Prostate gland (tissue), 2 donors: ENCODE results near the gene FOXP1. TPM values are rescaled to one million over a fixed set of nuclear protein-coding genes. Genes with fewer than 3 reads are reported as not detected.

Experiments used
- DNase-seq: peaks from one replicate; pipeline ENCODE4 v3.0.0-alpha.2; 2019; ENCODE audit warnings: low spot score
- H3K27ac ChIP-seq, 2 donors: fragments of 200-600 bp; sonication (generic); 2 replicates each; pipeline ENCODE4 v1.5.1; 2017 to 2019
- H3K27me3 ChIP-seq: fragments of 200-600 bp; sonication (generic); replicated peaks from 2 replicates; pipeline ENCODE4 v1.5.1; 2019; ENCODE audit not compliant: insufficient read depth
- H3K36me3 ChIP-seq, 2 donors: fragments of 200-600 bp; sonication (generic); 1 replicate in 1 of 2; 2 replicates in 1 of 2; pipeline versions ENCODE4 v1.5.1 to v1.8.1; 2017 to 2019
- H3K4me1 ChIP-seq: fragments of 200-600 bp; sonication (generic); replicated peaks from 2 replicates; pipeline ENCODE4 v1.5.1; 2019
- H3K4me3 ChIP-seq, 2 donors: fragments of 200-600 bp; sonication (generic); 2 replicates each; pipeline ENCODE4 v1.5.1; 2017 to 2019
- H3K9me3 ChIP-seq: fragments of 200-600 bp; sonication (generic); 2 replicates; pipeline ENCODE4 v1.5.1; 2017
- POLR2A ChIP-seq: fragments of 450-650 bp; IDR thresholded peaks from one replicate; pipeline ENCODE4 v1.6.1; 2016; ENCODE audit warnings: antibody characterized with exemption, mild to moderate bottlenecking
- POLR2AphosphoS5 ChIP-seq: sonication (generic); formaldehyde crosslinking; IDR thresholded peaks from one replicate; pipeline ENCODE4 v1.6.1; 2017; ENCODE audit warnings: antibody characterized with exemption
- WGBS: methylation state at CpG from one replicate; pipeline ENCODE4 v1.1.5; 2018; 5-methylcytosine and 5-hydroxymethylcytosine counted together
- intact Hi-C: fragments of 100-400 bp; cut with DNase I; formaldehyde crosslinking; loops from one replicate; pipeline ENCODE4 v1.14.2; 2022
- total RNA-seq, 2 donors: library from RNA; depleted of rRNA; stranded (reverse); fragments of >200 nt; gene quantifications; one replicate each; pipeline ENCODE4 v1.1.0, GENCODE V29; 2016
- TF ChIP-seq, protein P1 (sequence below), 4 experiments: fragments of 200-600 bp in 2 of 4; fragments of 450-650 bp in 2 of 4; sonication (generic) in 2 of 4; IDR thresholded peaks; 1 replicate in 3 of 4; 2 replicates in 1 of 4; pipeline ENCODE4 v1.5.1; 2016 to 2019; ENCODE audit warnings: antibody characterized with exemption in 4 of 4, mild to moderate bottlenecking in 2 of 4, moderate library complexity in 2 of 4

Gene FOXP1
- total RNA-seq, 2 donors from 2014 or later: 133 to 156 TPM

GRCh38 chr3:71047616-71048531 lies 535.7 kb downstream of the FOXP1 start:
- Histone ChIP-seq H3K27me3 (no peaks in the 10 kb centered on the region), H3K9me3 (no peaks in the 10 kb centered on the region), H3K36me3 (no peaks in the 10 kb centered on the region), H3K4me1 (peaks cover 28% of the 10 kb centered on the region), H3K27ac (peak overlapping the region; percentile 81 to 96), H3K4me3 (no peak overlapping the region)
- intact Hi-C loops: no loop called here
- DNase-seq: no peak
- 46% methylated on average over 8 of the region's 8 CpGs for WGBS
- no peak for TF ChIP-seq POLR2AphosphoS5
- TF ChIP-seq, protein P1, sequence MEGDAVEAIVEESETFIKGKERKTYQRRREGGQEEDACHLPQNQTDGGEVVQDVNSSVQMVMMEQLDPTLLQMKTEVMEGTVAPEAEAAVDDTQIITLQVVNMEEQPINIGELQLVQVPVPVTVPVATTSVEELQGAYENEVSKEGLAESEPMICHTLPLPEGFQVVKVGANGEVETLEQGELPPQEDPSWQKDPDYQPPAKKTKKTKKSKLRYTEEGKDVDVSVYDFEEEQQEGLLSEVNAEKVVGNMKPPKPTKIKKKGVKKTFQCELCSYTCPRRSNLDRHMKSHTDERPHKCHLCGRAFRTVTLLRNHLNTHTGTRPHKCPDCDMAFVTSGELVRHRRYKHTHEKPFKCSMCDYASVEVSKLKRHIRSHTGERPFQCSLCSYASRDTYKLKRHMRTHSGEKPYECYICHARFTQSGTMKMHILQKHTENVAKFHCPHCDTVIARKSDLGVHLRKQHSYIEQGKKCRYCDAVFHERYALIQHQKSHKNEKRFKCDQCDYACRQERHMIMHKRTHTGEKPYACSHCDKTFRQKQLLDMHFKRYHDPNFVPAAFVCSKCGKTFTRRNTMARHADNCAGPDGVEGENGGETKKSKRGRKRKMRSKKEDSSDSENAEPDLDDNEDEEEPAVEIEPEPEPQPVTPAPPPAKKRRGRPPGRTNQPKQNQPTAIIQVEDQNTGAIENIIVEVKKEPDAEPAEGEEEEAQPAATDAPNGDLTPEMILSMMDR (IDR thresholded peaks at IDR 0.05): no peak
- no peak for TF ChIP-seq POLR2A

- intact Hi-C loops: no loop called here
- no peaks in the 10 kb centered on the region for H3K9me3 ChIP-seq
- no peaks in the 10 kb centered on the region for H3K27me3 ChIP-seq
- DNase-seq: no peak
- TF ChIP-seq POLR2AphosphoS5 (no peak), POLR2A (no peak)
- TF ChIP-seq, protein P1 (IDR thresholded peaks at IDR 0.05): no peak
- peak overlapping the region; percentile 81 to 96 for H3K27ac ChIP-seq
- peaks cover 23% of the 10 kb centered on the region for H3K4me1 ChIP-seq
- no peaks in the 10 kb centered on the region for H3K36me3 ChIP-seq
- no peak overlapping the region for H3K4me3 ChIP-seq
- 37% methylated on average over 3 of the region's 3 CpGs for WGBS
These were observed 536.7 kb downstream of the FOXP1 start for GRCh38 chr3:71046791-71047190.

DNA sequence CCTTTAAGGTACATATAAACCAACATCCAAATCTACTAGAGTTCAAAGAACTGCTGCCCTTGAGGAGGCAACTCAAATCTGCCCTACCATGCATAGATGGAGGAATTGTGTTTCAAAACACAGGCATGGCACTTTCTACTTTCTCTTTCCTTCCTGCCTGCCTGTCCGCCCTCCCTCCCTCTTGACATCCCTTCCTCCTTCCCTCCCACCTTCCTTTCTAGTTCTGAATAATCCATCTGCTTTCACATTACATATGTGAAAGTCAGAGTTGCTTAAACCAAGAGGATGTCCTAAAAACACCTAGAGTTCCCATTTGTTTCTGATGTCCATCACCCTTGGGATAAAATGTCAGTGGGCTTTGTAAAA lies 537.6 kb downstream of the FOXP1 start:
- Histone ChIP-seq H3K27me3 (no peaks in the 10 kb centered on the region), H3K9me3 (no peaks in the 10 kb centered on the region), H3K27ac (peak overlapping the region in 1 of 2 donors; percentile 3), H3K4me1 (peaks cover 18% of the 10 kb centered on the region), H3K4me3 (no peak overlapping the region), H3K36me3 (peaks cover 0 to 4% of the 10 kb centered on the region in 2 donors)
- intact Hi-C loops: no loop called here
- 100% methylated on average over 1 of the region's 1 CpG for WGBS
- no peak for DNase-seq
- TF ChIP-seq POLR2A (no peak), POLR2AphosphoS5 (no peak)
- TF ChIP-seq, protein P1 (IDR thresholded peaks at IDR 0.05): no peak

- intact Hi-C loops: no loop called here
- no peak overlapping the region for H3K4me3 ChIP-seq
- H3K27me3 ChIP-seq: no peaks in the 10 kb centered on the region
- H3K36me3 ChIP-seq: peaks cover 0 to 4% of the 10 kb centered on the region in 2 donors
- H3K9me3 ChIP-seq: no peaks in the 10 kb centered on the region
- no peak for DNase-seq
- H3K4me1 ChIP-seq: peaks cover 13% of the 10 kb centered on the region
- WGBS: 95% methylated on average over 5 of the region's 5 CpGs
- TF ChIP-seq POLR2AphosphoS5 (no peak), POLR2A (no peak)
- TF ChIP-seq, protein P1 (IDR thresholded peaks at IDR 0.05): no peak
- peak overlapping the region in 1 of 2 donors; percentile 3 for H3K27ac ChIP-seq
These were observed 538.2 kb downstream of the FOXP1 start for GRCh38 chr3:71045212-71045916.
